Keratinocyte (primary cell): Measurements from ENCODE around the gene ZNF805. TPM values are rescaled to one million over a fixed set of nuclear protein-coding genes. Genes with fewer than 3 reads are reported as not detected.

Experiments
- DNase-seq: peaks from one replicate; pipeline ENCODE4 v3.0.0-alpha.2; 2011; ENCODE audit warnings: low read depth, missing footprints, low spot score
- FAIRE-seq: peaks from 2 replicates; lab custom pipeline; 2011; peaks lifted over from hg19 to GRCh38; lab: Jason Lieb, UNC
- H2AFZ ChIP-seq: 2 replicates; pipeline ENCODE4 v1.6.0; 2012; ENCODE audit warnings: low read length, control low read depth, inconsistent platforms; ENCODE audit not compliant: control insufficient read depth
- H3K27ac ChIP-seq: 2 replicates; pipeline ENCODE4 v1.5.1; 2011; ENCODE audit warnings: low read length; ENCODE audit not compliant: control insufficient read depth, insufficient read depth
- H3K27me3 ChIP-seq: 3 replicates; pipeline ENCODE4 v1.6.0; 2011; ENCODE audit warnings: low read length; ENCODE audit not compliant: control insufficient read depth, insufficient read depth; ENCODE audit errors: extremely low read depth
- H3K36me3 ChIP-seq, 2 experiments: 2 replicates in 1 of 2; 3 replicates in 1 of 2; pipeline ENCODE4 v1.5.1; 2011; ENCODE audit warnings: low read length in 2 of 2, mild to moderate bottlenecking in 1 of 2; ENCODE audit not compliant: control insufficient read depth in 2 of 2, insufficient read depth in 2 of 2; ENCODE audit errors: extremely low read depth in 1 of 2
- H3K4me1 ChIP-seq: 3 replicates; pipeline ENCODE4 v1.5.1; 2011; ENCODE audit warnings: low read length; ENCODE audit not compliant: control insufficient read depth, insufficient read depth; ENCODE audit errors: extremely low read depth
- H3K4me2 ChIP-seq: 3 replicates; pipeline ENCODE4 v1.6.0; 2011; ENCODE audit warnings: low read depth, low read length; ENCODE audit not compliant: control insufficient read depth, insufficient read depth; ENCODE audit errors: extremely low read depth
- H3K4me3 ChIP-seq, 3 experiments: fragments of 200-600 bp in 1 of 3; sonication (generic) in 1 of 3; 2 replicates in 2 of 3; 3 replicates in 1 of 3; pipeline ENCODE4 v1.5.1; 2011 to 2016; ENCODE audit warnings: low read length in 3 of 3, mild to moderate bottlenecking in 3 of 3, control low read depth in 2 of 3, inconsistent platforms in 1 of 3, low read depth in 1 of 3, mixed read lengths in 1 of 3, mixed run types in 1 of 3, moderate library complexity in 1 of 3; ENCODE audit not compliant: control insufficient read depth in 2 of 3, insufficient read depth in 2 of 3; ENCODE audit errors: extremely low read depth in 1 of 3
- H3K79me2 ChIP-seq: 2 replicates; pipeline ENCODE4 v1.6.0; 2012; ENCODE audit warnings: low read length; ENCODE audit not compliant: control insufficient read depth, insufficient read depth
- H3K9ac ChIP-seq: 3 replicates; pipeline ENCODE4 v1.6.0; 2011; ENCODE audit warnings: low read length; ENCODE audit not compliant: control insufficient read depth, insufficient read depth; ENCODE audit errors: extremely low read depth
- H3K9me1 ChIP-seq: 3 replicates; pipeline ENCODE4 v1.6.0; 2011; ENCODE audit warnings: low read length; ENCODE audit not compliant: control insufficient read depth, insufficient read depth; ENCODE audit errors: extremely low read depth
- H3K9me3 ChIP-seq: 2 replicates; pipeline ENCODE4 v1.5.1; 2012; ENCODE audit warnings: low read depth, low read length; ENCODE audit not compliant: control insufficient read depth
- H4K20me1 ChIP-seq: 3 replicates; pipeline ENCODE4 v1.6.0; 2011; ENCODE audit warnings: low read length; ENCODE audit not compliant: control insufficient read depth, insufficient read depth; ENCODE audit errors: extremely low read depth
- CTCF ChIP-seq, 3 experiments: IDR thresholded peaks in 1 of 3; conservative IDR thresholded peaks in 1 of 3; optimal IDR thresholded peaks in 1 of 3; 2 replicates in 2 of 3; 3 replicates in 1 of 3; pipeline versions ENCODE3 to v1.5.1; 2011; ENCODE audit warnings: low read length in 3 of 3, mild to moderate bottlenecking in 3 of 3, moderate library complexity in 2 of 3, control low read depth in 1 of 3, inconsistent platforms in 1 of 3; ENCODE audit not compliant: insufficient read depth in 2 of 3; ENCODE audit errors: extremely low read depth in 1 of 3
- EZH2 ChIP-seq: IDR thresholded peaks from one replicate; pipeline ENCODE4 v1.6.1; 2012; ENCODE audit warnings: inconsistent platforms, mild to moderate bottlenecking, low read length, moderate library complexity
- dilution Hi-C: fragments of 300-500 bp; cut with MboI; formaldehyde crosslinking; loops from one replicate; pipeline ENCODE4 v1.7.0; 2020; ENCODE audit warnings: low sequenced_read_pairs; ENCODE audit not compliant: extremely low pct_ligation_motif_present
- polyA plus RNA-seq, 5 experiments: library from polyadenylated mRNA; depleted of rRNA in 3 of 5; stranded (reverse) in 3 of 5; stranded (forward) in 1 of 5; unstranded in 1 of 5; fragments of >200 nt; gene quantifications; 1 replicate in 1 of 5; 2 replicates in 3 of 5; 3 replicates in 1 of 5; pipeline versions ENCODE4 v1.2.1 to v1.2.3, GENCODE V29; 2011 to 2012; ENCODE audit warnings: missing spikeins in 2 of 5, low read depth in 1 of 5, low replicate concordance in 1 of 5

Gene ZNF805
- polyA plus RNA-seq, 1 donor (not counting 4 experiments of a cell fraction or from before 2014, with no cell fraction given), result 3.2 TPM

GRCh38 chr19:57302020-57302465 lies 61.6 kb downstream of the ZNF805 start:
- Histone ChIP-seq H3K9me3 (no peaks in the 10 kb centered on the region), H4K20me1 (peaks cover 13% of the 10 kb centered on the region), H3K4me2 (peak overlapping the region; percentile 55), H3K9me1 (peaks cover 10% of the 10 kb centered on the region), H3K36me3 (peaks cover 0 to 18% of the 10 kb centered on the region in 2 experiments), H3K27me3 (no peaks in the 10 kb centered on the region), H3K79me2 (peaks cover 51% of the 10 kb centered on the region), H3K9ac (peak overlapping the region; percentile 40), H3K4me1 (peaks cover 47% of the 10 kb centered on the region), H3K4me3 (peak overlapping the region in 1 of 3 experiments; percentile 2), H3K27ac (peak overlapping the region; percentile 82), H2AFZ (no peak overlapping the region)
- dilution Hi-C loops, result no loop called here
- FAIRE-seq, result peak; percentile 98
- peak; percentile 90 for DNase-seq
- peak in 1 of 3 experiments; percentile 26 for TF ChIP-seq CTCF (optimal IDR thresholded peaks at IDR 0.05 in 1 of 3, IDR thresholded peaks at IDR 0.05 in 1 of 3, conservative IDR thresholded peaks at IDR 0.05 in 1 of 3; ENCODE audit: extremely low read depth in 1 of 3, insufficient read depth in 2 of 3, low read length in 3 of 3)
- TF ChIP-seq EZH2, result no peak

- H2AFZ ChIP-seq, result no peak overlapping the region
- DNase-seq, result no peak
- peaks cover 43% of the 10 kb centered on the region for H3K79me2 ChIP-seq
- H3K36me3 ChIP-seq, result peaks cover 0 to 18% of the 10 kb centered on the region in 2 experiments
- H3K4me3 ChIP-seq, result peak overlapping the region in 1 of 3 experiments; percentile 2
- peaks cover 47% of the 10 kb centered on the region for H3K4me1 ChIP-seq
- H3K27me3 ChIP-seq, result no peaks in the 10 kb centered on the region
- peaks cover 13% of the 10 kb centered on the region for H4K20me1 ChIP-seq
- TF ChIP-seq EZH2 (no peak), CTCF (optimal IDR thresholded peaks at IDR 0.05 in 1 of 3, IDR thresholded peaks at IDR 0.05 in 1 of 3, conservative IDR thresholded peaks at IDR 0.05 in 1 of 3; ENCODE audit: extremely low read depth in 1 of 3, insufficient read depth in 2 of 3, low read length in 3 of 3) (peak in 2 of 3 experiments; percentile 12 to 13)
- peak overlapping the region; percentile 82 for H3K27ac ChIP-seq
- peaks cover 10% of the 10 kb centered on the region for H3K9me1 ChIP-seq
- H3K9ac ChIP-seq, result peak overlapping the region; percentile 40
- dilution Hi-C loops, result no loop called here
- H3K4me2 ChIP-seq, result peak overlapping the region; percentile 55
- FAIRE-seq, result no peak
- no peaks in the 10 kb centered on the region for H3K9me3 ChIP-seq
Measured at GRCh38 chr19:57302727-57303401, 62.4 kb downstream of the ZNF805 start.

Other genes starting within 250 kb of the ZNF805 start
- not detected in 3 replicates for gene USP29, start 120.6 kb upstream of the ZNF805 start, polyA plus RNA-seq
- gene ZIM3, start 95.4 kb upstream of the ZNF805 start, polyA plus RNA-seq, result not detected in 3 replicates
- not detected in 3 replicates for gene DUXA, start 73.1 kb upstream of the ZNF805 start, polyA plus RNA-seq
- gene ZNF264, start 49.1 kb upstream of the ZNF805 start, polyA plus RNA-seq, result 7.4 to 8.7 TPM (median 7.6 TPM) in 3 replicates
- 0.54 to 0.94 TPM (median 0.70 TPM) in 3 replicates for gene AURKC, start 9.6 kb upstream of the ZNF805 start, polyA plus RNA-seq
- 10.3 to 16.9 TPM (median 15.2 TPM) in 3 replicates for gene ZNF460, start 39.9 kb downstream of the ZNF805 start, polyA plus RNA-seq
- 2.1 to 2.9 TPM (median 2.5 TPM) in 3 replicates for gene ZNF543, start 79.8 kb downstream of the ZNF805 start, polyA plus RNA-seq
- 7.4 to 8.1 TPM (median 7.7 TPM) in 3 replicates for gene ZNF304, start 110.6 kb downstream of the ZNF805 start, polyA plus RNA-seq
- 15.8 to 22.2 TPM (median 20.8 TPM) in 3 replicates for gene TRAPPC2B, start 122.9 kb downstream of the ZNF805 start, polyA plus RNA-seq
- 1.4 to 3.2 TPM (median 2.8 TPM) in 3 replicates for gene ZNF547, start 122.9 kb downstream of the ZNF805 start, polyA plus RNA-seq
- gene ZNF548, start 149.2 kb downstream of the ZNF805 start, polyA plus RNA-seq, result 8.5 to 11.4 TPM (median 10.8 TPM) in 3 replicates
- 4.8 to 5.4 TPM (median 5.0 TPM) in 3 replicates for gene ZNF17, start 170.5 kb downstream of the ZNF805 start, polyA plus RNA-seq
- gene ZNF749, start 194.7 kb downstream of the ZNF805 start, polyA plus RNA-seq, result 5.7 to 6.8 TPM (median 6.3 TPM) in 3 replicates
- 0.09 to 0.46 TPM (median 0.17 TPM) in 3 replicates for gene VN1R1, start 216.5 kb downstream of the ZNF805 start, polyA plus RNA-seq
- gene ZNF772, start 236.9 kb downstream of the ZNF805 start, polyA plus RNA-seq, result 5.2 to 5.4 TPM (median 5.3 TPM) in 3 replicates
- gene ZNF419, start 247.1 kb downstream of the ZNF805 start, polyA plus RNA-seq, result 7.0 to 13.4 TPM (median 11.9 TPM) in 3 replicates